Activated naive CD4-positive, alpha-beta T cell treated with anti-CD3 and anti-CD28 coated beads for 36 hours (primary cell): ENCODE measurements around the gene CYBRD1. TPM values are rescaled to one million over a fixed set of nuclear protein-coding genes. Genes with fewer than 3 reads are reported as not detected.

Experiments used
- CTCF ChIA-PET: fragments of 350-600 bp; sonication (Branson Sonifier 250); formaldehyde crosslinking; loops from one replicate; lab custom pipeline; 2021; ENCODE audit warnings: antibody characterized with exemption; lab: Charles Lee
- DNase-seq: peaks from one replicate; pipeline ENCODE4 v3.0.0-alpha.2; 2020
- H3K27ac Mint-ChIP-seq: one replicate; pipeline ENCODE4 v1.8.0; 2021; ENCODE audit warnings: mild to moderate bottlenecking, mixed read lengths
- H3K27me3 Mint-ChIP-seq: one replicate; pipeline ENCODE4 v1.8.0; 2021; ENCODE audit warnings: low read depth, mixed read lengths
- H3K36me3 Mint-ChIP-seq: one replicate; pipeline ENCODE4 v1.8.0; 2021; ENCODE audit warnings: low read depth, mixed read lengths
- H3K4me1 Mint-ChIP-seq: one replicate; pipeline ENCODE4 v1.8.0; 2021; ENCODE audit warnings: low read depth, mixed read lengths
- H3K4me3 Mint-ChIP-seq: one replicate; pipeline ENCODE4 v1.8.0; 2021; ENCODE audit warnings: mild to moderate bottlenecking, moderate library complexity, mixed read lengths
- H3K9me3 Mint-ChIP-seq: one replicate; pipeline ENCODE4 v1.8.0; 2021; ENCODE audit warnings: mixed read lengths
- intact Hi-C: fragments of 100-400 bp; cut with micrococcal nuclease; formaldehyde crosslinking; loops from one replicate; pipeline ENCODE4 v1.15.1; 2023
- total RNA-seq, 2 experiments: library from RNA; stranded (reverse); gene quantifications; one replicate each; pipeline ENCODE4 v1.2.3, GENCODE V29; 2021

The CYBRD1 gene, protein sequence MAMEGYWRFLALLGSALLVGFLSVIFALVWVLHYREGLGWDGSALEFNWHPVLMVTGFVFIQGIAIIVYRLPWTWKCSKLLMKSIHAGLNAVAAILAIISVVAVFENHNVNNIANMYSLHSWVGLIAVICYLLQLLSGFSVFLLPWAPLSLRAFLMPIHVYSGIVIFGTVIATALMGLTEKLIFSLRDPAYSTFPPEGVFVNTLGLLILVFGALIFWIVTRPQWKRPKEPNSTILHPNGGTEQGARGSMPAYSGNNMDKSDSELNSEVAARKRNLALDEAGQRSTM
- total RNA-seq: under 1 TPM; 0.76 to 0.77 TPM

DNA sequence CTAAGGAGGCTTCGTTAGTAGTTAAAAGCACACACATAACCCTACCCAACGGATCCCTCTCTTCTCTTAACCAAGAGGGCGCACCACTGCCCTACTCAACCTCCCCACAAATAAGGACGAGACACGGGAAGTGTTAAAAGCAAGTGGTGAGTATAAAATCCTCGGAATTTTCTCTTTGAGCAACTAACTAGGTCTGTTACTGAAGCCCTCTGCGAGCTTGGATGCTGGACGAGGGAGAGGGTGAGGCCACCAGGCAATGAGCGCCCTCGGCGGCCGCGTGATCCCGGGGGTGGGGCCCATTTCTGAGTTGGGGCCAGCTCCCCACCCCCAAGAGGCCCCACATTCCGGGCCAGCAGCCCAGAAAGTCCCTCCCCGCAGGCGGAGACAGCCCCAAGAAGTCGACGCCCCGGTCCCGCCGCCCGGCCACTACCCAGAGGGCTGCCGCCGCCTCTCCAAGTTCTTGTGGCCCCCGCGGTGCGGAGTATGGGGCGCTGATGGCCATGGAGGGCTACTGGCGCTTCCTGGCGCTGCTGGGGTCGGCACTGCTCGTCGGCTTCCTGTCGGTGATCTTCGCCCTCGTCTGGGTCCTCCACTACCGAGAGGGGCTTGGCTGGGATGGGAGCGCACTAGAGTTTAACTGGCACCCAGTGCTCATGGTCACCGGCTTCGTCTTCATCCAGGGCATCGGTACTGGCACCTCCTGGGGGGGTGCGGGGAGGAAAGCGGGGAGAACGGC, at the start of gene CYBRD1:
CYBRD1 (plus strand) TSS at position 423 of the 736 bp plus-strand sequence; CDS start at position 495, 72 bp downstream.
- peaks cover 12% of the 10 kb centered on the region for H3K4me1 Mint-ChIP-seq
- peak within 1 kb of the TSS; percentile 79 for H3K4me3 Mint-ChIP-seq
- peak; percentile 25 for DNase-seq
- H3K9me3 Mint-ChIP-seq: no peaks in the 10 kb centered on the region
- intact Hi-C loops: loop anchor here (1.0 to 10.0 kb wide), 2 partner anchors 547 to 594 kb away; no protein-coding TSS in a partner anchor
- H3K36me3 Mint-ChIP-seq: no peaks in the 10 kb centered on the region
- CTCF ChIA-PET: interaction anchor here (0.9 kb wide), 1 partner anchor 10 kb away, joined by 5 read pairs; no protein-coding TSS in a partner anchor
- H3K27ac Mint-ChIP-seq: no peak within 1 kb of the TSS
- H3K27me3 Mint-ChIP-seq: peaks cover 39% of the 10 kb centered on the region

DNA sequence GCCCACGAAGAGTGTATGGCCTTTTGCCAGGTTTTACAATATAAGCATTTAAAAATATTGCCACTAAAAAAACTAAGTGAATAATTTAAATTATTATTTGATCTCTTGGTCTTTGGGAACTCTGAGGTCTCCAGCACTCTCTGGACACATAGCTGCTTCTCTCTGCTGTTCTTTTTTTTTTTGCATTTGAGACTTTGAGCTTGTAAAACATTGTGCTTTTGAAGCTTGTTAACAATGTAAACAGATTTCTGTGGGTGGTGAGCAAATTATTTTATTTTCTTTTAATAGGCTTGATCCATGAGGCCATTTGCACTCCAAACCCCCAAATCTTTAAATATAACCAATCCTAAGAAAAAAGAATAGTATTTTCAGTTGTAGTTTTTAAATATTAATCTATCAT, 46.3 kb upstream of the CYBRD1 start:
- Mint-ChIP-seq H3K27me3 (no peaks in the 10 kb centered on the region), H3K36me3 (peaks cover 22% of the 10 kb centered on the region)

DNA sequence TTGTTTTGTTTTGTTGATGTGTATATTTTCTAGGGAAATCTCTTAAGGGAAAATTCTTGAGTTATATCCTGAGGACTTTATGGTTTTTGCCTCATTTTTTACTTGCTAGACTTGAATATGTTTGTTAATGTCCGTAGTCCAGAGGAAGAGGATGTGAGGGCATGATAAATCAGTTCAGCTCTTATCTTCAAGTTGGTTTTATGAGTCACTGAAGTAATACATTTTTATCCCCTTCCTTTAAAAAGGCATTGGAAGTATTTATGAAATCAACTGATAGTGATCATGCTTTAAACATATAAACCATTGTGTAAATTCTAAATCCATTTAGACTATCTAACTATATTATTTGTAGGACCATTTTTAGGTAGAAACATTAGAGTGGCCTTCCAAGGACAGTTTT, 43.9 kb upstream of the CYBRD1 start:
- Mint-ChIP-seq H3K27ac (no peak overlapping the region), H3K27me3 (no peaks in the 10 kb centered on the region), H3K4me1 (peaks cover 5% of the 10 kb centered on the region), H3K4me3 (no peak overlapping the region), H3K36me3 (peaks cover 21% of the 10 kb centered on the region), H3K9me3 (no peaks in the 10 kb centered on the region)
- intact Hi-C loops: no loop called here
- no peak for DNase-seq
- CTCF ChIA-PET: no interaction called here

More for the DNA sequence above, 46.3 kb upstream of the CYBRD1 start:
- intact Hi-C loops: no loop called here
- no peaks in the 10 kb centered on the region for H3K9me3 Mint-ChIP-seq
- H3K27ac Mint-ChIP-seq: no peak overlapping the region
- CTCF ChIA-PET: interaction anchor here (0.8 to 1.3 kb wide), 2 partner anchors 98 to 503 kb away, joined by 3 read pairs; no protein-coding TSS in a partner anchor
- no peak for DNase-seq
- peaks cover 5% of the 10 kb centered on the region for H3K4me1 Mint-ChIP-seq
- no peak overlapping the region for H3K4me3 Mint-ChIP-seq

DNA sequence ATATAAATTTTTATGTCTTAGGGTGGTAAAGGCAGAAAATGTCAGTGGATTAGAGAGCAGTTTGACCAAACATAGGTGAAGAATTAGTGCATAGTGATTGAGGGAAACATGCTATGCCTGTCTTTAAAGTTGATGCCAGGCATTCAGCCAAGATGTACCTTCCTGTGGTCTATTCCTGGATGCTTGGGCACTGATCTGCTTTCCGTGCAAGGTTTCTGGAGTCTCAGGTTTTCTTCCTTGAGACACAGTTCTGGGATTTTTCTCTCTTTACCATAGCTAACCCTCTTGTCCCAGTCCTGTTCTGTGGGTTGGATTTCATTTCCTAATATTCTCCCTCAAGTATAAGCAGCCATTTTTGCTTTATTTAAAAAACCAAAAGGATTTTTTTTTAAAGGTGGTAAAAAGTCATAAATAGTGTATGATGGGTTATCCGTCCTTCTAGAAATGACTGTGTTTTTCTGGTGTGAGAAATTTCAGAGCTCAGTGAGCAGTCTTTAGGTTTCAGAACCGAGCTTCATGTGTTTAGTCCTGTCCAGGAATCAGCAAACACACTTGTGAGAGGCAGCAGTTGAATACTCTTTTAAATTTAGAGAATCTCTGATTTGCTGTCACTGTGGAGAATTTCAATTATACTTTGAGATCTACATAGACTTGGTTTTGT, 43.0 kb upstream of the CYBRD1 start:
- Mint-ChIP-seq H3K4me1 (peaks cover 5% of the 10 kb centered on the region), H3K27ac (no peak overlapping the region), H3K4me3 (no peak overlapping the region), H3K27me3 (no peaks in the 10 kb centered on the region), H3K36me3 (peaks cover 20% of the 10 kb centered on the region), H3K9me3 (no peaks in the 10 kb centered on the region)
- no peak for DNase-seq
- CTCF ChIA-PET: interaction anchor here (0.7 kb wide), 1 partner anchor 273 kb away, joined by 3 read pairs; no protein-coding TSS in a partner anchor
- intact Hi-C loops: no loop called here

DNA sequence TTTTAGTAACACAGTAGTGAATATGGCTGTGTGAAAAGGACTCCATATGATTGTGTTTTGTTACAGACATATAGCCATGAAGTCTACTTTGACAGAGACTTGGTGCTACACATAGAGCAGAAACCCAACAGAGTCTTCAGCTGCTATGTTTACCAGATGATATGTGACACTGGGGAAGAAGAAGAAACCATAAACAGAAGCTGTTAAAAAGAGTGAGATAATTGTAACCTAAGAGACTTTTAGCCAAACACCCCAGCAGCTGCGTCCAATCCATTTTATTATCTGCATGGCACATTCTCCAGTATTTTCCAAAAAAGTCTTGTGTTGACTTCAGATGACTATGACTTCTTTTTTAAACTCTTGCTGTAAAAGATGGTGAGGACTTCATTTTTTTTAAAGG, 41.4 kb upstream of the CYBRD1 start:
- no peaks in the 10 kb centered on the region for H3K27me3 Mint-ChIP-seq
- no peaks in the 10 kb centered on the region for H3K9me3 Mint-ChIP-seq
- intact Hi-C loops: no loop called here
- H3K36me3 Mint-ChIP-seq: peaks cover 27% of the 10 kb centered on the region
- H3K4me3 Mint-ChIP-seq: no peak overlapping the region
- H3K4me1 Mint-ChIP-seq: peaks cover 5% of the 10 kb centered on the region
- no peak for DNase-seq
- CTCF ChIA-PET: no interaction called here
- no peak overlapping the region for H3K27ac Mint-ChIP-seq

DNA sequence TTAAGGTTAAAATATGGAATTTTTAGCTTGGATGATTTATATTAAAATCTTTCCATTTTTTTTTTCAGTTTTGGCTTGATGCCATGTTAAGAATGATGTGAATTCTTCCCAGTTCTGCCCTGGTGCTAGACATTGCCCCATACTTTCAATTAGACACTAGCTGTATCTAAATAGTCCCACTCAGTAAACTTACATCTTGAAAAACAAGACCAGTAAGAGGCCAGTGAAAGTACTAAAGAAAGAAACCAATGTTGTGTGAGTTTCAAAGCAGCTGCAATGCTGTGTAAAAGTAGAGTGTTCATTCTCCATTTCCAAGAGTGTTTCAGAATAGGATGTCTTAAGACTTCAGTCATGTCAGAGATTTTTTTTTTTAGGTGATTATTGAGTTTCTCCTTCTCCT, 40.0 kb upstream of the CYBRD1 start:
- H3K4me1 Mint-ChIP-seq: peaks cover 5% of the 10 kb centered on the region
- no peak for DNase-seq
- no peaks in the 10 kb centered on the region for H3K27me3 Mint-ChIP-seq
- H3K9me3 Mint-ChIP-seq: no peaks in the 10 kb centered on the region
- H3K27ac Mint-ChIP-seq: no peak overlapping the region
- intact Hi-C loops: no loop called here
- CTCF ChIA-PET: interaction anchor here (0.6 to 0.9 kb wide), 3 partner anchors 47 to 1624 kb away, joined by 3 to 5 read pairs (median 4); no protein-coding TSS in a partner anchor
- H3K36me3 Mint-ChIP-seq: peaks cover 32% of the 10 kb centered on the region
- H3K4me3 Mint-ChIP-seq: no peak overlapping the region

DNA sequence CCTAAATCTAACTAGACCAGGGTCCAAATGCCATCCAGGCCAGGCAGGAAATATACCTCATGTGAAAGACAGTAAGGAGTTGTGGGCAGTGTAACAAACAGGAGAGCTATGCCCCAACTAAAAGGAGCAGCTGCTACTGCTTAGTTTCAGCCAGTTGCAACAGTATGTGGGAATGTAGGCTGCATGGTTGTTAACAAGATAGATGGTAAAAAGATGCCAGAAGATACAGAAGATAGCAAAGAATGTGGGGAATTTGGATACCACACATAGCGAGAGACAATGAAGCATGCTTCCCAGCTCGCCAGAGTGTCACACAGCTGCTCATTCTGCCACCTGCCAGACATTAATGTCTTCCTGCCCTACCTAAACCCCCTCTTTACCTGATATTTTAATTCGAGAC, 39.4 kb upstream of the CYBRD1 start:
- intact Hi-C loops: no loop called here
- Mint-ChIP-seq H3K27ac (no peak overlapping the region), H3K9me3 (peaks cover under 1% of the 10 kb centered on the region), H3K4me1 (peaks cover 5% of the 10 kb centered on the region), H3K36me3 (peaks cover 34% of the 10 kb centered on the region), H3K27me3 (no peaks in the 10 kb centered on the region), H3K4me3 (no peak overlapping the region)
- no peak for DNase-seq
- CTCF ChIA-PET: interaction anchor here (0.7 kb wide), 1 partner anchor 1624 kb away, joined by 3 read pairs; no protein-coding TSS in a partner anchor

DNA sequence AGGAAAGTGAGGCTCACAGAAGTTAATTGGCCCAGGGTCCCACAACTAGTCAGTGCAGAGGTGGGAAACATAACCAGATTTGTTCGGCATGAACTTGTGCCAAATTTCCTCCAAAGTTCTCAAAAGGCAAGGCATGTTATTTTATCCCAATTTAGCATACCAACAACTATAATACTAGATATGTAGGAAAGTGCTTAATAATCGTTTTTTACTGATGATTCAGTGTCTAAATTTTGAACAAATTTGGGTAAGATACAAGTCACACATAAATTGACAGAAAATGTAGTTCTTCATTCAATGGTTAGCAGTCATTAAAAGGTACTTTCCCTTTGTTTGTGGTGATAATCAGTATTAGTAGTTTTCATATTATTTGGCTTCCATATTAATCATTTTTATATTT, 38.5 kb upstream of the CYBRD1 start:
- Mint-ChIP-seq H3K27me3 (no peaks in the 10 kb centered on the region), H3K27ac (no peak overlapping the region), H3K9me3 (peaks cover 5% of the 10 kb centered on the region), H3K36me3 (peaks cover 39% of the 10 kb centered on the region), H3K4me1 (peaks cover 5% of the 10 kb centered on the region), H3K4me3 (no peak overlapping the region)
- no peak for DNase-seq
- intact Hi-C loops: no loop called here
- CTCF ChIA-PET: interaction anchor here (0.6 to 0.7 kb wide), 2 partner anchors 521 to 553 kb away, joined by 3 read pairs; no protein-coding TSS in a partner anchor

DNA sequence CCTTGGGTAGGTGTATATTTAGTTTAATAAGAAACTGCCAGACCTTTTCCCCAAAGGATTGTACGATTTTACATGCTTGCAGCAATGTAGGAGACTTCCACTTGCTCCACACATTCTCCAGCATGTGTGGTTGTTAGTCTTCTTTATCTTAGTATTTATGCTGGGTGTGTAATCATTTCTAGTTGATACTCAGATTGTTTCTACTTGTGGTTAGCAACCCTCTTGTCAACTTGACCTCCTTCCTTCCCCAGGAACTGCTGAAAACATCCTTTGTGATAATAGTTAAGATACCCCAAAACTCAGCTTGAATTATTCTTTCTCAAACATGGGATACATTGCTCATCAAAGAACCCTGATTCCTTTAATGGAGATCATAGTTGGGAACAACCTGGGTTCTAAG, 37.2 kb upstream of the CYBRD1 start:
- peaks cover 7% of the 10 kb centered on the region for H3K9me3 Mint-ChIP-seq
- H3K27me3 Mint-ChIP-seq: no peaks in the 10 kb centered on the region
- H3K27ac Mint-ChIP-seq: no peak overlapping the region
- H3K4me3 Mint-ChIP-seq: no peak overlapping the region
- DNase-seq: no peak
- intact Hi-C loops: no loop called here
- H3K36me3 Mint-ChIP-seq: peaks cover 38% of the 10 kb centered on the region
- CTCF ChIA-PET: no interaction called here
- H3K4me1 Mint-ChIP-seq: no peaks in the 10 kb centered on the region

DNA sequence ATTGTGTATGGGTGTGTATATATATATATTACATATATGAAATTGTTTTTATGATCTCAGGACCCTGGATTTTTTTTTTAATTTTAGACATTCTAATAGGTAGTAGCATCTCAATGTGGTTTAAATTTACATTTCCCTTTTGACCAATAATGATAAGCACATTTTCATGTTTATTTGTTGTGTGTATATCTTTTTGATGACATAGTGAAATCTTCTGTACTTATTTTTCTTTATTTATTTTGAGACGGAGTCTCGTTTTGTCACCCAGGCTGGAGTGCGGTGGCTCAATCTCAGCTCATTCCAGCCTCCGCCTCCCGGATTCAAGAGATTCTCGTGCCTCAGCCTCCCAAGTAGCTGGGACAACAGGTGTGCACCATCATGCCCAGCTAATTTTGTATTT, 35.1 kb upstream of the CYBRD1 start:
- H3K4me1 Mint-ChIP-seq: no peaks in the 10 kb centered on the region
- intact Hi-C loops: no loop called here

DNA sequence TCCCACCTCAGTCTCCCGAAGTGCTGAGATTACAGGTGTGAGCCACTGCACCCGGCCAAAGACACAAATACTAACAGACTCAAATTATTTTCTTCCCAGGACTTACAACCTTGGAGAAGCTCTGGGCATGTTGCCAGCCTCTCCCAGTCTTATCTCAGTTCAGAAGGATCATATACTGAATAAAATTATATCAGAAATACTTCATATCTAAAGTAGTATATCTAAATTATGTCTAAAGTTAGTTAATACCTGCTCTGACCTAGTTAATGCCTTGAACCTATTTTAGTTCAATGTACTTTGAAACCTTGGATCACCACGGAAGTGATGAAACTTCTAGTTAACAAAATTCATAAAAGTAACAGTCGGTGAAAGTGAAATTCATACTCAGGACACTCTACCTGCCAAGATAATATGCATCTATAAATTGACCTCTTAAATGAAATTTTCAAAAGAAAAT, 34.4 kb upstream of the CYBRD1 start:
- Mint-ChIP-seq H3K9me3 (peaks cover 7% of the 10 kb centered on the region), H3K36me3 (peaks cover 31% of the 10 kb centered on the region), H3K27me3 (no peaks in the 10 kb centered on the region), H3K27ac (no peak overlapping the region), H3K4me1 (no peaks in the 10 kb centered on the region), H3K4me3 (no peak overlapping the region)
- intact Hi-C loops: no loop called here
- no peak for DNase-seq
- CTCF ChIA-PET: interaction anchor here (0.6 kb wide), 1 partner anchor 446 kb away, joined by 4 read pairs; no protein-coding TSS in a partner anchor

More for the DNA sequence above, 35.1 kb upstream of the CYBRD1 start:
- DNase-seq: no peak
- peaks cover 31% of the 10 kb centered on the region for H3K36me3 Mint-ChIP-seq
- H3K27me3 Mint-ChIP-seq: no peaks in the 10 kb centered on the region
- H3K4me3 Mint-ChIP-seq: no peak overlapping the region
- CTCF ChIA-PET: interaction anchor here (0.6 kb wide), 1 partner anchor 445 kb away, joined by 4 read pairs; no protein-coding TSS in a partner anchor
- peaks cover 7% of the 10 kb centered on the region for H3K9me3 Mint-ChIP-seq
- H3K27ac Mint-ChIP-seq: no peak overlapping the region

DNA sequence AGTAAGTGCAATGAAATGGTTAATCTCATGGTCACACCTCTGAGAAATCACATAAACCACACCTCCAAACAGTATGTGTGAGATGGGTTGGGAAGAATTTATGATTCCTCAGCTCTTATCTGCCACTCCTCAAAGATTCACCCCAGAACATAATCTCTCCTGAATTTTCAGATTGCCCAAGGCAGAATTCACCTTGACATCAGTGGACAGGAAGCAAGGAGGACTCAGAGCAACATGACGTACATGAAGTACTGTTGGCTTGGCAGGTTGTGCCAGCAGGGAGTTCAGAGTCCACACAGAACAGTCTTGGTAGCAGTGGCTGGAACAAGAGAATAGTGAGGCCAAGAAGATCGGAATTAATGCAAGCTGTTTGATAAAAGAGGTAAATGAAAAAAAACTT, 31.7 kb upstream of the CYBRD1 start:
- intact Hi-C loops: no loop called here
- no peak for DNase-seq

More for the DNA sequence above, 31.7 kb upstream of the CYBRD1 start:
- Mint-ChIP-seq H3K4me1 (no peaks in the 10 kb centered on the region), H3K27me3 (no peaks in the 10 kb centered on the region), H3K27ac (no peak overlapping the region), H3K4me3 (no peak overlapping the region), H3K9me3 (peaks cover 7% of the 10 kb centered on the region), H3K36me3 (peaks cover 20% of the 10 kb centered on the region)
- CTCF ChIA-PET: interaction anchor here (0.6 kb wide), 1 partner anchor 404 kb away, joined by 3 read pairs; no protein-coding TSS in a partner anchor
